ENCODE measurements around the gene PROCR. TPM values are rescaled to one million over a fixed set of nuclear protein-coding genes. Genes with fewer than 3 reads are reported as not detected.

The PROCR gene
- total and polyA plus RNA-seq, 9 of the 15 experiments (the other 6 are each of a cell fraction or from before 2014, with no cell fraction given), result 1.6 to 7.1 (median 4.0) TPM

- H3K4me2 ChIP-seq (ENCODE audit: insufficient read depth, low read length), result no peak overlapping the region
- peaks cover 13 to 17% of the 10 kb centered on the region in 2 experiments; a peak in 4 of 5 replicates for H3K4me1 ChIP-seq (replicated peaks in 1 of 2; ENCODE audit: control insufficient read depth in 2 of 2, insufficient read depth in 2 of 2, low read length in 2 of 2)
- no peaks in the 10 kb centered on the region; the same call in 2 of the 3 replicates for H3K36me3 ChIP-seq (ENCODE audit: control insufficient read depth, insufficient read depth, low read length)
- no peak overlapping the region for H3K4me3 ChIP-seq
- H2AFZ ChIP-seq (ENCODE audit: low read depth, low read length), result no peak overlapping the region
- no peaks in the 10 kb centered on the region for H3K27me3 ChIP-seq (ENCODE audit: control insufficient read depth in 2 of 2, insufficient read depth in 2 of 2, low read length in 2 of 2)
- no peak overlapping the region for H3K9ac ChIP-seq (ENCODE audit: insufficient read depth in 1 of 2, low read depth in 2 of 2, low read length in 2 of 2)
- H3K9me1 ChIP-seq (ENCODE audit: control insufficient read depth, insufficient read depth, low read length), result no peaks in the 10 kb centered on the region
- DNase-seq (ENCODE audit: extremely low read depth in 1 of 4, low spot score in 3 of 4), result no peak
- no peaks in the 10 kb centered on the region for H3K79me2 ChIP-seq (ENCODE audit: control insufficient read depth, insufficient read depth, low read length)
- H3K27ac ChIP-seq (ENCODE audit: extremely low read depth, low read depth, low read length), result no peak overlapping the region
- no peak for FAIRE-seq
- WGBS (ENCODE audit: insufficient coverage, low coverage, missing lambda C conversion rate), result 59% methylated on average over 1 of the region's 1 CpG
- in situ Hi-C loops (cut with MboI), result no loop called here
- TF ChIP-seq VEZF1 (CRISPR knock-in tag; IDR thresholded peaks at IDR 0.05) (no peak), HDAC2 (IDR thresholded peaks at IDR 0.05) (peak; percentile 46; the same call in 1 of the 2 replicates), RBM25 (IDR thresholded peaks at IDR 0.05; ENCODE audit: low read depth, low read length, severe bottlenecking) (peak; percentile 98), FOXJ3 (CRISPR knock-in tag; IDR thresholded peaks at IDR 0.05) (no peak), SMARCA5 (IDR thresholded peaks at IDR 0.05) (0 out of 2 replicates have a peak, but pooled peaks have one; percentile 64), ZFP36 (IDR thresholded peaks at IDR 0.05; ENCODE audit: low read depth, low read length, partially characterized antibody) (peak; percentile 93), RCOR1 (IDR thresholded peaks at IDR 0.05; ENCODE audit: borderline replicate concordance in 1 of 2, low read depth in 2 of 2, low read length in 2 of 2) (peak in 1 of 2 experiments; percentile 69; a peak in 2 of 4 replicates), PHF20 (IDR thresholded peaks at IDR 0.05; ENCODE audit: partially characterized antibody) (no peak), ZNF668 (CRISPR knock-in tag; IDR thresholded peaks at IDR 0.05) (no peak), U2AF1 (optimal IDR thresholded peaks at IDR 0.05; ENCODE audit: low read depth, low read length) (no peak), TRIM25 (IDR thresholded peaks at IDR 0.05; ENCODE audit: borderline replicate concordance) (no peak), ADNP (tag; IDR thresholded peaks at IDR 0.05) (peak; percentile 85), KDM1A (IDR thresholded peaks at IDR 0.05) (peak; percentile 72 to 78), BCOR (IDR thresholded peaks at IDR 0.05) (peak; percentile 94), KLF1 (tag; IDR thresholded peaks at IDR 0.05) (no peak), ZSCAN32 (CRISPR knock-in tag; IDR thresholded peaks at IDR 0.05) (no peak), ETS2 (tag; IDR thresholded peaks at IDR 0.05; ENCODE audit: borderline replicate concordance, poor library complexity, severe bottlenecking) (no peak), ETS1 (conservative IDR thresholded peaks at IDR 0.05; ENCODE audit: control insufficient read depth, low read depth, low read length) (no peak), ZNF449 (CRISPR knock-in tag; IDR thresholded peaks at IDR 0.05) (no peak)
- no peaks in the 10 kb centered on the region for H3K9me3 ChIP-seq (replicated peaks; ENCODE audit: control insufficient read depth, insufficient read depth, low read depth, low read length)
- no peak for ATAC-seq
- intact Hi-C loops (cut with micrococcal nuclease), result no loop called here
- POLR2A ChIA-PET, result no interaction called here
- no peaks in the 10 kb centered on the region for H4K20me1 ChIP-seq (replicated peaks; ENCODE audit: control insufficient read depth, insufficient read depth, low read length)
- CTCF ChIA-PET (ENCODE audit: low intra/inter-chr PET ratio), result no interaction called here
- no TSS peak for BruUV-seq (replicated peaks)
Measured at GRCh38 chr20:35167787-35168186, 4.1 kb upstream of the PROCR start.
